Stimulated activated CD8-positive, alpha-beta memory T cell treated with anti-CD3 and anti-CD28 coated beads, Interleukin-7, amount 100 ng/mL, for 48 hours (primary cell): Measurements from ENCODE around the gene NEURL1B.
"Not testable (repeated sequence)": the region's sequence is repeated elsewhere in the genome, so short reads cannot be mapped to it uniquely, and the experiment has no call there.

Experiments used
- DNase-seq, 2 donors: peaks; one replicate each; pipeline ENCODE4 v3.0.0-alpha.2; 2020; ENCODE audit warnings: low read depth in 1 of 2; ENCODE audit errors: extremely low read depth in 1 of 2

NEURL1B gene

GRCh38 chr5:172648013-172648381 lies 6.9 kb downstream of the NEURL1B start:
- DNase-seq, result no peak

- no peak for DNase-seq
Observed at GRCh38 chr5:172648755-172649154, 7.7 kb downstream of the NEURL1B start.

- not testable (repeated sequence) for DNase-seq
Observed at GRCh38 chr5:172656496-172656895, 15.4 kb downstream of the NEURL1B start.

DNA sequence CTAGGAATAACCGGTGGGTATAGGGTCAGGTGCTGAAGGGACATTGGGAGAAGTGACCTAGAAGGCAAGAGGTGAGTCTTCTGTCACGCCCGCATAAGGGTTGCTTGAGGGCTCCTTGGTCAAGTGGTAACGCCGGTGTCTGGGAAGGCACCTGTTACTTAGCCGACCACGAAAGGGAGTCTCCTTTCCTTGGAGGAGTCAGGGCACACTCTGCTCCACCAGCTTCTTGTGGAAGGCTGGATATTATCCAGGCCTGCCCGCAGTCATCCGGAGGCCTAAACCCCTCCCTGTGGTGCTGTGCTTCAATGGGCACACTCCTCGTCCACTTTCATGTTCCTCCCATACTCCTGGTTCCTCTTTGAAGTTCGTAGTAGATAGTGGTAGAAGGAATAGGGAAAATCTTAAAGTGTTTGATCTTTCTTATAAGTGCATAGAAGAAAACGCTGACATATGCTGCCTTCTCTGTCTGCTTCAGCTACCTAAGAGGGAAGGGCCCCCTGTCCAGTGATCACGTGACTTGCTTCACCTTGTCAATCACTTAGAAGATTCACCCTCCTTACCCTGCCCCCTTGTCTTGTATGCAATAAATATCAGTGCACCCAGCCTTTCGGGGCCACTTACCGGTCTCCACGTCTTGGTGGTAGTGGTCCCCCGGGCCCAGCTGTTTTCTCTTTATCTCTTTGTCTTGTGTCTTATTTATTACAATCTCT lies 16.6 kb downstream of the NEURL1B start:
- not testable (repeated sequence) for DNase-seq

DNA sequence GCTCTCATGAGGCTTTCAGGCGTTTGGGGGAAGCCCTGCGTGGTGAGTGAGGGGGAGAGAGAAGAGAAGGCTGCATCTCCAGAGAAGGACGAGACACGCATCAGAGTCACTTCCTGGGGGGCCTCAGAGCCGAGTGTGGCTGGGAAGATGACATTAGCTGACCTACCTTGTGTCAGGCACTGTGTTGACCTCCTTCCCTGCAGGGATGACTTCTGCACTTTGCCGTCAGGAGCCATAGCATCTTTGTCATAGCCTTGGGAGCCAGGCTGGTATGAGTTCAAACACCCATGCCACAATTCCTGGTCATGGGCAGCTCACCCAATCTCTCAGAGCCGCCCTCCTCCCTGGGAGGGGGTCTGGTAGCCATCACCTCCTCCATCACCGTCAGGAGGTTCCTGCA lies 17.3 kb downstream of the NEURL1B start:
- no peak for DNase-seq

GRCh38 chr5:172658961-172659501 lies 18.0 kb downstream of the NEURL1B start:
- DNase-seq, result no peak

DNA sequence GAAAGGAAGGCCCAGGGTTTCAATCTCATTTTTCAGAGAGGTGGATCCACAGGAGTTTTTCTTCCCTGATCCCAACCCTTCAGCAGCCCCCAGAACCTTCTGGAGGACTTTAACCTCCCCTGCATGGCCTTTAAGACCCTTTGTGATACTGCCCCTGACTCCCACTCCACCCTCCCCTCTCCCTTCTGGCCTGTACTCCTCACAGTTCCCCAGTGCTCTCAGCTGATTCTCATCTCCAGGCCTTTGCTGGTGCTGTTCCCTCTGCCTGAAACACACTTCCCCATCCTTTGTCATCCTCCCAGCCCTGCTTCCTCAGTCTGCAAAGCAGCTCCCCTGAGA lies 18.5 kb downstream of the NEURL1B start:
- DNase-seq, result no peak

GRCh38 chr5:172659909-172660628 lies 19.0 kb downstream of the NEURL1B start:
- no peak for DNase-seq

- no peak for DNase-seq
Observed at GRCh38 chr5:172660974-172661373, 19.9 kb downstream of the NEURL1B start.

DNA sequence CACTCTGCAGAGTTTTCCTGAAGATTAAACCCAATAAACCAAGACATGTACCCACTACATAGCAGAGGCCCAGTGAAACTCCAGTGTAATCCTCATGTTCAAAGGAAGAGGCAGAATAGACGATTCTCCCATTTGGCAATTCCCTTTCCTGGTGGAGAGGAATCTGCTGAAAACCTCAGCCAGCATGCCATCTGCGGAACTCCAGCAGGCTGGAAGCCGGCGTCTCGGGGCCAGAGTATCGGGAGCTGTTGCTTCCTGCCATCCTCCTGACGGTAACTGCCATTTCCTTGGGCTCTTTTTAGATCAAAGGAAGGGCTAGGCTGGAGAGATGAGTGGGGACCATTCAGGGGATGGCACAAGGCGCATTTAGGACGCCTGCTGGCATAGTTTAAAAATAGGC lies 20.5 kb downstream of the NEURL1B start:
- no peak for DNase-seq

GRCh38 chr5:172662596-172662995 lies 21.5 kb downstream of the NEURL1B start:
- no peak for DNase-seq

DNA sequence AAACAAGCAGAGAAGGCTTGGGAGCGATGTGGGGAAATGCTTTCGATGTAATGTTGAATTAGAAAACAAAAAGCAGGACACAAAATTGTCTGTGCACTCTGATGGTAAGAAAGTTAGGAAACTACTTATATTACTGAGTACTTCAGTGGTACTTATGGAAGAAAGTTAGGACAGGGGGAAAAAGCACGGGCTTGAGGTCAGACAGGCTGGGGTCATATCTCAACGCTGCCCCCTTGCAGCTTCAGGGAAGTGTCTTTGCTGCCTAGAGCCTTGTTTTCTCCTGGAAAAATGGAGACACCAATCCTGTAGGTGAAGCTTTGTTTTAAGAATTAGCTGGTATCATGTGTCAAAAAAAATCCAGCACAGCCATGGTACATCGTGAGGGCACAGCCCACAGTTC lies 23.0 kb downstream of the NEURL1B start:
- no peak for DNase-seq

GRCh38 chr5:172664681-172665541 lies 23.8 kb downstream of the NEURL1B start:
- no peak for DNase-seq

DNA sequence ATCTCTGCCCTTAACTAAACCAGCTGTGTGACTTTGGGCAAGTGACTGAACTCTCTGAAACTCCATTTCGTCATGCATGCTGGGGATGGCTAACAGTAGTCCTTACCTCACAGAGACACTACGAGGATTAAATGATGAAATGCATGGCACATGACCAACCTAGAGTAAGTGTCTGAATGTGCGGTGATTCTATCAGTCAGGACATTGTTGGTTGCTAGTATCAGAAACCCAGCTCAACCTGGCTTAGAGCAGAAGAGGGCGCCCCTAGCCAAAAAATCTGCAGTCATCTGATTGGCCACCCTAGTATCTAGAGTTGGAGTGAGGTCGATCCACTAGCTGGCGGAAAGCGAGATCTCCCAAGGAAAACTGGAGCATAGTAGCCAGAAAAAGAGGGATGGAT lies 25.2 kb downstream of the NEURL1B start:
- no peak for DNase-seq

- no peak for DNase-seq
Observed at GRCh38 chr5:172667786-172668593, 26.9 kb downstream of the NEURL1B start.

DNA sequence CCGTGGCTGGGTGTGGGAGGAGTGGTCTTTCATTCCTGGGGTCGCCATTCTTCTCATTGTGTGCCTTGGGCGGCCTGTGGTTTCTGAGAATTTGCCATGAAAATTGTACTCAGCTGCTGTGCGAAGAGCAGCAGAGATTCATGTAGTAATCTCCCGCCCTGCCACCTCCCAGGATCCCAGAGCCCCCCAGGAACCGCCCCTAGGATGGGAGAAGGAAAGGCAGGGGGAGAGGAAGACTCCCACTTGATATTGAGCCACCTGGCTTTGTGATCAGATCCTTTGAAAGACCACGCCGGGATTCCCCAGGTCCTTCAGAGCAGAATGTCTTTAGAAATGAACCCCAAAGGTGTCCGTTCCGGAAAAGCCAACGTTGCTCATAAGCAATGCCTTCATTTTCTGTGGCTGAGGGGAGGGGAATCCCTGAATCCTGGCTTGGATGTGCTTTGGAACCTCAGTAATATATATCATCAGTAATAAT lies 27.6 kb downstream of the NEURL1B start:
- DNase-seq, result no peak

DNA sequence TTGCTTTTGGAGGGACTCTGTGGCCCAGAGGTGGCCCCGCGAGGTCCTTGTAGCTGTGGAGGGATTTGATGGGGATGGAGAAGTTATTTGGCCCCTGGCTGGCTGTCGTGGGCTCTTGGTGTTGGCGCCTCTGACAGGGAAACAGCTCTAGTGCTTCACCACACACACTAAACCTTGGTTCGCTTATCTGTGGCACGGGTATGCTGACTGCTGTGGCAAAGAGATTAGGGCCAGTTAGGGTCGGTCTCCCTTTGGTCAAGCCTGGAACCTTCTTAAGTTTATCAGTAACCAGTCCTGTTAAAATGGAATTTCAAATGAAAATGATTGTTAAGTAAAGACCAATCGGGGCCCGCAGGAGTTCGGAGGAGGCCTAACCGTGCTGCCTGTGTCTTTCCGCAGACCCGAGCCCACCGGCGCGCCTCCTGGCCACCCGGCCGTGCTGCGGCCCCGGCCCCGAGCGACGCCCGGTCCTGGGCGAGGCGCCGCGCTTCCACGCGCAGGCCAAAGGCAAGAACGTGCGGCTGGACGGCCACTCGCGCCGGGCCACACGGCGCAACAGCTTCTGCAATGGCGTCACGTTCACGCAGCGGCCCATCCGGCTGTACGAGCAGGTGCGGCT lies 28.4 kb downstream of the NEURL1B start:
- no peak for DNase-seq

DNA sequence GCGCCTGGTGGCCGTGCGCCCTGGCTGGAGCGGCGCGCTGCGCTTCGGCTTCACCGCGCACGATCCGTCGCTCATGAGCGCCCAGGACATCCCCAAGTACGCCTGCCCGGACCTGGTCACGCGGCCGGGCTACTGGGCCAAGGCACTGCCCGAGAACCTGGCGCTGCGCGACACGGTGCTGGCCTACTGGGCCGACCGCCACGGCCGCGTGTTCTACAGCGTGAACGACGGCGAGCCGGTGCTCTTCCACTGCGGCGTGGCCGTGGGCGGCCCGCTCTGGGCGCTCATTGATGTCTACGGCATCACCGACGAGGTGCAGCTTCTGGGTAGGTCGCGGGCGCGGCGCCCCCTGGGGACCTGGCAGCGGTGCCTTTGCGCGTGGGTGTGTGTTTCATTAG lies 28.9 kb downstream of the NEURL1B start:
- DNase-seq, result no peak

GRCh38 chr5:172670444-172670843 lies 29.4 kb downstream of the NEURL1B start:
- no peak for DNase-seq

DNA sequence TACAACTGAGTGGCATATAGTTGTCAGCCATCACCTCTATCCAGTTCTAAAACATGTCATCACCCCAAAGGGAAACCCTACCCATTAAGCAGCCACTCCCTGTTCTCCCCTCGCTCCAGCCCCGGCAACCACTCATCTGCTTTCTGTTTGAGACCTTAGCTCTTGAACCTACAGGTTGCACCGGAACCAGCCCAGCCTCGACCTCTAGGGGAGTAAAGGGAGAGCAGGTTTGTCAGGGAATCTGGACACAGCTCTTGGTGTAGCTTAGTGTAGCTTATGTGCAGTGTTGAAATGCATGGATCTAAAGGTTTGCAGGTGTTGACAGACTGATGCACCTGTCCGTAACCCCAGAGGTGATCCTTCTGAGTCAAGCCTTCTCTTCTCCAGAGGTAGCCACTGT lies 30.0 kb downstream of the NEURL1B start:
- DNase-seq, result no peak
